Activated CD4-positive, CD25-positive, alpha-beta regulatory T cell (primary cell): ENCODE results near the gene CEP85.

ENCODE experiments used
- DNase-seq, 4 experiments: peaks; one replicate each; lab custom pipeline; 2025; lab: John Stamatoyannopoulos, UW

Gene CEP85

DNA sequence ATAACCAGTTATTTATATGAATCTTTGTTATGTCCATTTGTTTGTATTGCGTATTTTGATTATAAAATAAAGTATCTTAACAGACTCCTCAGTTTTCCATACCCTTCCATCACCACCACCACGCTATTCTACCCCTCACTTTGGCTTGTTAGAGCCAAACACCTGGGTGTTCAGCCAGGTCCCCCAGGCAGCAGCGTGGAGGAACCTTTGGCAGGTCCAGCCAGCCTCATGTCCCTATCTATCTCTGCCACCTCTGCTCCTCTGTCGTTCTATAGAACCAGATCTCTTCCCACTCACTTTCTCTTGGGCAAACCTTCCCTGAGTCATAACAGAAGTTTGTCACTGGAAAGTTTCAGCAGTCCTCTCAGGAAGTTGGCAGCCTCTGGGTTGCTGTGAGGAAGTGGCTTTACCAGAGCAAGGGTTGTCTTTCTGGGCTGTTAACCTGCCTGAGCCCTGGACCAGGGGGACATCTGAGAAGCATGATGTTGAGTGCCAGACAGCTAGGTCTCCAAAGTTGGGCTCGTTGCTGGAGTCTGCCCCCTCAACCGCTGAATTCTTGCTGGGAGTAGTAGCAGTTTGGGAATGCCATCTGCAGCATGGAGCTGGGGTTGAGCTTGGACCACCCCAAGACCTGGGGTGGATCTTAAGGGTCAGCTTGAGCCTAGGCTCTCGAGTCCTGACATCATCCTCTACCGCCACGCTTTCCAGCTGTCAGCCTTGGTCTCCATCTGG is 44.9 kb downstream of the CEP85 start:
- no peak for DNase-seq

- peak; percentile 59 to 79 (median 68) for DNase-seq
Observed at GRCh38 chr1:26279456-26280332, 45.7 kb downstream of the CEP85 start, which contains the start of gene SH3BGRL3. Gene SH3BGRL3 (plus strand): TSS chr1:26280086. CDS start chr1:26280156, 70 bp downstream.

DNA sequence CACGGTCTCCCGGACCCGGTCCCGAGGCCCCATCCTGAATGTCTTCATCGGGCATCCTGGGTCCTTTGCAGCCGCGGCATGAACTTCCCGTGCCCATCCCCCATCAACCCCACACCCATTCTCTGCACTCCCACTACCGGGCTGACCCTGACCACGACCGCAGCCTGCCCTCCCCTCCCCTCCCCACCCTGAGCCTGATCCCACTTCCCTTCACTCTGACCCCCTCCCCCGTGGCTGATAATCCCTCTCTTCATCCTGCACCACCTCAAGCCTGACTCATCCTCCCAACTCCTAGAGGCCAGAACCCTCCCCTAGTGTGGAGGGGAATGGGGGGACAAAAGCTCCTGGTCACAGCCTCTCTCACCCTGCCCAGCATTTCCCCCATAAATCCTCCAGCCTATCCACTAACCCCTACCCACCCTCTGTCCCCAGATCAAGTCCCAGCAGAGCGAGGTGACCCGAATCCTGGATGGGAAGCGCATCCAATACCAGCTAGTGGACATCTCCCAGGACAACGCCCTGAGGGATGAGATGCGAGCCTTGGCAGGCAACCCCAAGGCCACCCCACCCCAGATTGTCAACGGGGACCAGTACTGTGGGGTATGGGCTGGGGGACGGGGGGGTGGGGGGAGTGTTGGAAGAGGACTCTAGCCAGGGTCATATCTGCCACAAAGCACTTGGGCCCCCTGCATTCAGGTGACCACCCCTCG is 46.5 kb downstream of the CEP85 start:
- DNase-seq = no peak

DNA sequence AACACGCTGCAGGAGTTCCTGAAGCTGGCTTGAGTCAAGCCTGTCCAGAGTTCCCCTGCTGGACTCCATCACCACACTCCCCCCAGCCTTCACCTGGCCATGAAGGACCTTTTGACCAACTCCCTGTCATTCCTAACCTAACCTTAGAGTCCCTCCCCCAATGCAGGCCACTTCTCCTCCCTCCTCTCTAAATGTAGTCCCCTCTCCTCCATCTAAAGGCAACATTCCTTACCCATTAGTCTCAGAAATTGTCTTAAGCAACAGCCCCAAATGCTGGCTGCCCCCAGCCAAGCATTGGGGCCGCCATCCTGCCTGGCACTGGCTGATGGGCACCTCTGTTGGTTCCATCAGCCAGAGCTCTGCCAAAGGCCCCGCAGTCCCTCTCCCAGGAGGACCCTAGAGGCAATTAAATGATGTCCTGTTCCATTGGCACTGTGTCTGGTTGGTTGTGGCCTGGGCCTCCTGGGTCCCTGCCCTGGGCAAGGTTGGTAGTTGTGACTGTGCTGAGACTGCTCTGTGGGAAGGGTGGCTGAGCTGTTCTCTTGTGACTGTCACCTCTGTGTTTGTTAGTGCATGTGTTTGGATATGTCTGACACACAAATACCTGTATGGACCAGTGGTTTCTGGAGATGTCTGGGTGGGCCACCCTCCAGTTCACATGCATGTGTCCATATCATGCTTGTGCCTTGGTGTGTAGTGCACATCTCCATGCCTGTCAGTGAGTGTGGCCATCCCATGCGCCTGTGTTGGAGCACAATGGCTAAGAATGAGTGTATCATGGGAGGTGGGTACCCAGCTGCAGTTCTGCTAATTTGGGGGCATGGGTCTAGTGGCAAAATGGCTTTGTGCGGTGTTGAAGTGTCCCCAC is 47.3 kb downstream of the CEP85 start:
- no peak for DNase-seq

- no peak for DNase-seq
Observed at GRCh38 chr1:26281971-26282370, 48.0 kb downstream of the CEP85 start.

DNA sequence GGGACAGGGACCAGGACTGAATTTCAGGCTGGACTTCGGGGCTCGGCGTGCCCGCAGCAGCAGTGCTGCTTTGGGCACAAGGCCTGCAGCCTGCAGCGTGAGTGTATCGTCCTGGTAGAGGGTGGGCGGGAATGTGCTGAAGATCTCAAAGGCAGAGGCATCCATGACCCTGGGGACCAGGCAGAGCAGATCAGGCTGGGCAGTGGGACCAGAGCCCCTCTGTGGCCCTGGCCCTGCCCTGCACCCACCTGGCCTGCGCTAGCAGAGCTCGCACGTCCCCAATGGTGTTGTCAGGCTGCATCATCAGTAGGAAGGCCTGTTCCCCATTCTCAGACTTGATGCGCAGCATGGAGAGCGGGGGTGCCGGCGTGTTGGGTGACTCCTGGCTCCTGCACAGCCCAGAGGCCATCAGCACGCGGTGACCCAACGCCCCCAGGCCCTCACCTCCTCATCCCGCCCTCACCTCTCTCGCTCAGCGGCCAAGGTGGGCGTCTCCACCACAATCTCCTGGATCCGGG is 48.5 kb downstream of the CEP85 start:
- DNase-seq = no peak

- no peak for DNase-seq
Observed at GRCh38 chr1:26283279-26283853, 49.4 kb downstream of the CEP85 start.

DNA sequence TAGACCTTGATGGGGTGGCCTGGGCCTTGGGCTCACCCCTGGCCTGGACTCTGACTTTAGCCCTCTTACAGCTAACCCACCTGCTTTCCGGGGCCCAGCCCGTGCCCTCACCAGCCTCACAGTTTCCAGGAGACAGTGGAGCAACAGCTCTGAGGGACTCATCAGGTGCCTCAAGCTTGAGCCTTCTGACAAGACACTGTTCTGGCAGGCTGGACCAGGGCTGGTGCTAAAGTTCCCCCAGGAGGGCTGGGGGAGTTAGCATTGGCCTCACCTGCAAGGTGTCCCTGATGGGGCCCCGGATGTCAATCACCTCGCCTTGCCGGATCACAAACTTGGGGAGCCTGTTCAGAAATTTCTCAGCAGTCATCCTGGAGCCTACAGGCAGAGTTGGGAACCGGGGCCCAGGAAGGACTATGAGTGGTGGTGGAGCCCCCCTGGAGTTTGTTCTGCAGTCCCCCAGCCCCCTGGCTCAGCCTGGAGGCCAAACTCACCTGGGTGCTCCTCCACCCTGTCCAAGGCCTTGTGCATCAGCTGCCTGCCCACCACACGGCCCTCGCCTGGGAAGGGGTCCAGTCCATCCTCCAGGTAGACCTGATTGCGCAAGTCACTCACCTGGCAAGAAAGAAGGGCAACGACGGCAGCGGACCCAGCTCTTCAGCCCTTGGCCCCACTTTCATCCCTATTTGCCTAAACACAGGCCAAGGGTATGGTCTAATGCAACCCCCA is 50.0 kb downstream of the CEP85 start:
- no peak for DNase-seq

DNA sequence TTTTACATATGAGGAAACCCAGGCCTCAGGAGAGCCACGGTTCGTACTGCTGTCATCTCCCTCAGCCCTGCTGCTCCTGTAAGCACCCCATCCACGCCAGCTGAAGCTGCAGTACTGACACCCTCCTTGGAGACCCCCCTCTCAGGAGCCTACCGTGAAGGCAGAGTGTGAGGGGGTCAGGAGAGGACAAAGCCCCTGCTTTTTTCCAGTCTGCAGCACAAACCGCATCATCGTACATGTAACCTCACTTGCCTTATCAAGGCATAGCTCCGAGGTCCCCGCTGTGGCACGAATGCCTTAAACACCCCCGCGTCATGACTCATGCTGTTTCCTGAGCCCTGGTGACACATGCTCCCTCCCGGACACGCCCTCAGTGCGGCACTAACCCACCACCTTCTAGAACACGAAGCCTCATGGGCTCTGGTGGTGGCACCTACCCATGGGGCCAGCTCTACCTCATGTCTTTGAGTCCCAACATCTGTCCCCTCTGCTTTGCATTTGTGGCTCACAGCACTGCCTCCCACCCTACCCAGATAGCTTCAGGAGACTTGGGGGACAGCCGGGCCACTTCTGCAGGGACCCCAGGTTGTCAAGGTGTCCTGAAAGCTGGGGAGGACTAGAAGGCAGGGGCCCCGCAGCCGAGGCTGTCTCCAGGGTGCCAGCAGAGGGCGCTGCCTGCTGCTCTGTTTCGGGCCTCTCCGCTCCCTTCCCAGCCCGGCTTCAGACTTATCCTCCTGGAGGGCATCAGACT is 50.8 kb downstream of the CEP85 start:
- DNase-seq = peak; percentile 76 to 90 (median 85)

DNA sequence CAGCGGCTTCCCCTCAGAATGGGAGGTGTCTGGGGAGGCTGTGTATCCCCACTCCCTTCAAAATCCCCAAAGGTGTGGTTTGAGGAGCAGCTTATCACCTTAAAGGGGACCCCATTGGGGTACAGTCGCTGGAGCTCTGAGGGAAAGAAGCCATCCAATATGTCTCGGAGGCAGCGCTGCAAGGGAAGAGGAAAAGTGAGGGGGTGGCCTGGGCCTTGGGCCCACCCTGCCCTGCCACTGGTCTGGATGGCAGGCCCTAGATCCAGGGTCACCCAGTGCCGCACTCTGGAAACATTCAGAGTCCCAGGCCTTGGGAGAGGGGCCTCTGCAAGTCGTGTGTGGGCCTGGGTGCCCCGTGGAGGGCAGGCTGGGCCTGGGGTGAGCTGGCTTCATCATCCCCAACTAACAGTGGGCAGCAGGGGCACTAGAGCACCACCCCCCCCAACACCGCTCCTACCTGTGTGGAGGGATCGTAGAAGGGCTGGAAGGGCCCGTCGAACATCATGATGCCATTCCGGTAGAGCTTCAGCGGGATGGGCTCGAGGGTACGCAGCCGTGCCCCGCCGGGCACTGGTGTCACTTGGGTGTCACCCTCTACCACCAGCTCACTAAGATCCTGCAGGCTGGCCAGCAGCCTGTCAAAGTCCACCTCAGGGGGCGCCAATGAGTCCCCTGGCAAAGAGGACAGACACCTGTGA is 51.5 kb downstream of the CEP85 start:
- DNase-seq = no peak

GRCh38 chr1:26286064-26286416 is 52.0 kb downstream of the CEP85 start:
- no peak for DNase-seq

GRCh38 chr1:26287033-26287711 is 53.2 kb downstream of the CEP85 start:
- DNase-seq = peak in 2 of 4 experiments; percentile 61 to 73

DNA sequence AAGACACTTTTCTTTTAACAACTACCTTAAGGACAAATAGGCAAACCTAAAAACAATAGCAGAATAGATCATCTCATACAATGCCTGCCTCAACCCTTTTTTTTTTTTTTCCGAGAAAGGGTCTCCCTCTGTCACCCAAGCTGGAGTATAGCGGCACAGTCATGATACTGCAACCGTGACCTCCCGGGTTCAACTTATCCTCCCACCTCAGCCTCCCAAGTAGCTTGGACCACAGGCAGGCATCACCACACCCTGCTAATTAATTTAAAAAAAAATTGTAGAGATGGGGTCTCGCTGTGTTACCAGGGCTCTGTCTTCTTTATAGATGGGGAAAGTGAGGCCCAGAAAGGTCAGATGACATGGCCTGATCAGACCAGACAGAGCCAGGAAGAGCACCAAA is 53.8 kb downstream of the CEP85 start:
- DNase-seq = no peak

DNA sequence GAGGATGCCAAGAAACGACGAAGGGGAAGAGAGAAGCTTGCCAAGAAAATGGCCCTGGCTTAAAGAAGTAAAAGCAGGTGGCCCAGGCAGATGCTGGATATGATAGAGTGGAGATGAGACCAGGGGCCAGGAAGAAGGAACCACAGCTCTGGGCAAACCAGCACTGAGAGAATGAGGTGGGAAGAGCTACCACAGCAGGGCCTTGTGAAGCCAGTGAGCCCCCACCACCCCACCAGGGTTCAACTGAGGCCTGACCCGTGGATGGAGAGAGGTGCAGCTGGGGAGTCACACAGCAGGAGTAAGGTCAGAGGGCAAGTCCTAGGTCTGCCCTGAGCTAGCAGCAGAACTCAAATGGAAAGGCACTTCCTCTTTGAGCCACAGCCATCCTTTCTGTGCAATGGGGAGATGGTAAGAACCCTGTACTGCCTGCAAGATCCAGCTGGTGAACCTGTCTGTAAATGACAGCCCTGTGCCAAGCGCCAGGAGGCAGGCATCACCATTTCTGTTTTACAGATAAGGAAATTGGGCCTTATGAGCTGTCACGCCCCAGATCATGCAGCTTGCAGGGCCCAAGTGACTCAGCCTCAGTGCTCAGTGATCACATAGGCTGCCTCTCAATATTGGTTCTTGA is 54.4 kb downstream of the CEP85 start:
- peak in 3 of 4 experiments; percentile 17 to 36 (median 28) for DNase-seq

DNA sequence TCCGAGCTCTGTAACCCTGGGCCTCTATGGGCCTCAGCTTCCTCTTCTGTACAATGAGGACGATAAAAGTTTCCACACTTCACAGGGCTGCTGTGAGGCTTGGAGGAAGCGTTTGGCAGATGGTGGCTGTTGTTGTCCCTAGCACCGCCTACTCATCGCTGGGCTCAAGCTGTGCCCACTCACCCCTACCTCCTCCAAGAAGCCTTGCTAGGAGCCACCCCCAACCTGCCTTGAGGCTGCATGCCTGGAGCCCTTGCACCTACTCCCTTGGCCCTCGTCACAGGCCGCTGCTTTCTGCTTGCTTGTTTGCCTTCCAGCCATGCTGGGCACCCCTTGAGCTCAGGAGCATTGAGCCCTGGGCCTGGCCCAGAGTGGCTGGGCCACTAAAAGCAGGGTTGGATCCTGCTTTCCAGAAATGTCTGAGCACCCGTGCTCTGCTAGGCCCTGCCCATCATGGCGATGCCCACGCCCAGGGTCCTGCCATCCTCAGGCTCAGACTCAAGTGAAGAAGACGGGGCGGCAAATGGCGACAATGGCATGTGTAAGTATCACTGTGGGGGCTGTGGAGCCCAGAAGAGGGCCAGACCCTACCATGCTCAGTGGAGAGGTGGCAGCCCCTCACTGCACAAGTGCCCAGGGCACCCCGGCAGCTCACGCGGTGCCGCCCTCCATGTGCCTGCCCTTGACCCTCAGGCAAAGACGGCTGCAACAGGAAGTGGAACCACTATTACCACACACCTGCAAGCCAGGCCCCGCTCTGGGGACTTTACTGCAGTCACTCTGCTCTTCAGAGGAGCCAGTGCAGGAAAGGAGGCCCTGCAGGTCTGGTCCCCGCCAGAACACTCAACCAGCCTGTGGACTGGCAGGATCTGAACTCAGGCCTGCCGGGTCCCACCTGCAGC is 55.4 kb downstream of the CEP85 start:
- peak in 2 of 4 experiments; percentile 17 to 21 for DNase-seq

GRCh38 chr1:26290122-26290881 is 56.3 kb downstream of the CEP85 start:
- no peak for DNase-seq
